Parathyroid adenoma (tissue), 2 donors: ENCODE measurements around the gene IL13RA2.

Source experiments
- H2AFZ ChIP-seq: fragments of 300-600 bp; sonication (generic); one replicate; pipeline ENCODE4 v1.7.0; 2017; ENCODE audit warnings: antibody characterized with exemption, mild to moderate bottlenecking
- H3K27ac ChIP-seq: fragments of 300-600 bp; sonication (generic); one replicate; pipeline ENCODE4 v1.7.0; 2017
- H3K27me3 ChIP-seq: fragments of 300-600 bp; sonication (generic); one replicate; pipeline ENCODE4 v1.7.0; 2017; ENCODE audit warnings: low read length; ENCODE audit not compliant: control insufficient read depth, insufficient read depth
- H3K36me3 ChIP-seq: fragments of 300-600 bp; sonication (generic); one replicate; pipeline ENCODE4 v1.7.0; 2017; ENCODE audit warnings: low read length; ENCODE audit not compliant: control insufficient read depth, insufficient read depth
- H3K4me1 ChIP-seq: fragments of 300-600 bp; sonication (generic); one replicate; pipeline ENCODE4 v1.7.0; 2017; ENCODE audit warnings: control low read depth
- H3K4me2 ChIP-seq: fragments of 300-600 bp; sonication (generic); one replicate; pipeline ENCODE4 v1.7.0; 2017; ENCODE audit warnings: low read length
- H3K4me3 ChIP-seq: fragments of 300-600 bp; sonication (generic); one replicate; pipeline ENCODE4 v1.7.0; 2017; ENCODE audit warnings: low read depth, low read length
- H3K79me2 ChIP-seq: fragments of 300-600 bp; sonication (generic); one replicate; pipeline ENCODE4 v1.7.0; 2017; ENCODE audit warnings: control low read depth
- H3K9ac ChIP-seq: fragments of 300-600 bp; sonication (generic); one replicate; pipeline ENCODE4 v1.7.0; 2017; ENCODE audit warnings: mild to moderate bottlenecking
- H3K9me3 ChIP-seq: fragments of 300-600 bp; sonication (generic); one replicate; pipeline ENCODE4 v1.7.0; 2017; ENCODE audit warnings: low read length; ENCODE audit not compliant: control insufficient read depth
- CTCF ChIP-seq: fragments of 300-600 bp; sonication (generic); IDR thresholded peaks from one replicate; pipeline ENCODE4 v1.7.0; 2017; ENCODE audit warnings: antibody characterized with exemption, mild to moderate bottlenecking
- donor health status: primary hyperparathyroidism.

The IL13RA2 gene

GRCh38 chrX:115017455-115017854 is at the start of gene IL13RA2:
Gene IL13RA2, minus strand, starts transcription at chrX:115017616. Its CDS starts 347 bp downstream, at chrX:115017269.
- H3K36me3 ChIP-seq, result no peaks in the 10 kb centered on the region
- no peak within 1 kb of the TSS for H3K4me3 ChIP-seq
- no peak within 1 kb of the TSS for H3K27ac ChIP-seq
- H3K9ac ChIP-seq, result no peak within 1 kb of the TSS
- H3K79me2 ChIP-seq, result no peaks in the 10 kb centered on the region
- H2AFZ ChIP-seq, result no peak within 1 kb of the TSS
- no peaks in the 10 kb centered on the region for H3K27me3 ChIP-seq
- H3K9me3 ChIP-seq, result no peaks in the 10 kb centered on the region
- no peaks in the 10 kb centered on the region for H3K4me1 ChIP-seq
- no peak within 1 kb of the TSS for H3K4me2 ChIP-seq
- TF ChIP-seq CTCF, result no peak

GRCh38 chrX:115065304-115065703 is 47.9 kb upstream of the IL13RA2 start:
- H3K9me3 ChIP-seq, result no peaks in the 10 kb centered on the region
- TF ChIP-seq CTCF, result no peak
- no peaks in the 10 kb centered on the region for H3K27me3 ChIP-seq
- H3K27ac ChIP-seq, result no peak overlapping the region
- no peaks in the 10 kb centered on the region for H3K79me2 ChIP-seq
- no peak overlapping the region for H3K4me3 ChIP-seq
- H3K9ac ChIP-seq, result no peak overlapping the region
- H3K4me1 ChIP-seq, result no peaks in the 10 kb centered on the region
- H3K36me3 ChIP-seq, result no peaks in the 10 kb centered on the region
- H2AFZ ChIP-seq, result no peak overlapping the region
- H3K4me2 ChIP-seq, result no peak overlapping the region

- Histone ChIP-seq H3K27me3 (no peaks in the 10 kb centered on the region), H3K4me1 (no peaks in the 10 kb centered on the region), H3K4me2 (no peak overlapping the region), H3K4me3 (no peak overlapping the region), H3K9me3 (no peaks in the 10 kb centered on the region), H3K27ac (no peak overlapping the region), H3K79me2 (no peaks in the 10 kb centered on the region), H3K36me3 (no peaks in the 10 kb centered on the region), H3K9ac (no peak overlapping the region), H2AFZ (no peak overlapping the region)
- TF ChIP-seq CTCF, result no peak
These were observed 42.6 kb upstream of the IL13RA2 start for GRCh38 chrX:115060013-115060412.

GRCh38 chrX:115058276-115058675 is 40.9 kb upstream of the IL13RA2 start:
- no peak overlapping the region for H2AFZ ChIP-seq
- no peak for TF ChIP-seq CTCF
- no peaks in the 10 kb centered on the region for H3K79me2 ChIP-seq
- no peaks in the 10 kb centered on the region for H3K36me3 ChIP-seq
- H3K4me1 ChIP-seq, result no peaks in the 10 kb centered on the region
- no peaks in the 10 kb centered on the region for H3K27me3 ChIP-seq
- H3K27ac ChIP-seq, result no peak overlapping the region
- no peaks in the 10 kb centered on the region for H3K9me3 ChIP-seq
- H3K4me2 ChIP-seq, result no peak overlapping the region
- H3K4me3 ChIP-seq, result no peak overlapping the region
- no peak overlapping the region for H3K9ac ChIP-seq

- Histone ChIP-seq H3K36me3 (no peaks in the 10 kb centered on the region), H3K27ac (no peak overlapping the region), H3K4me3 (no peak overlapping the region), H3K27me3 (no peaks in the 10 kb centered on the region), H3K79me2 (no peaks in the 10 kb centered on the region), H3K9me3 (no peaks in the 10 kb centered on the region), H2AFZ (no peak overlapping the region), H3K4me2 (no peak overlapping the region), H3K4me1 (no peaks in the 10 kb centered on the region), H3K9ac (no peak overlapping the region)
- no peak for TF ChIP-seq CTCF
These were observed 37.5 kb upstream of the IL13RA2 start for GRCh38 chrX:115054876-115055275.
